CD4-positive, alpha-beta T cell treated with Interleukin-4 for 4 hours (primary cell): ENCODE measurements around the gene TMEM191B.
"Not testable (repeated sequence)": the region's sequence is repeated elsewhere in the genome, so short reads cannot be mapped to it uniquely, and the experiment has no call there.

Experiments used
- DNase-seq: peaks from one replicate; pipeline ENCODE4 v3.0.0-alpha.2; 2020

The TMEM191B gene

GRCh38 chr22:18558939-18559338 is 31.3 kb downstream of the TMEM191B start:
- not testable (repeated sequence) for DNase-seq

- not testable (repeated sequence) for DNase-seq
Measured at GRCh38 chr22:18560099-18560974, 32.7 kb downstream of the TMEM191B start.

- DNase-seq = not testable (repeated sequence)
Measured at GRCh38 chr22:18570509-18571246, 43.1 kb downstream of the TMEM191B start.

- DNase-seq = not testable (repeated sequence)
Measured at GRCh38 chr22:18573483-18574164, 46.0 kb downstream of the TMEM191B start.

GRCh38 chr22:18574555-18574954 is 47.0 kb downstream of the TMEM191B start:
- DNase-seq = not testable (repeated sequence)

- DNase-seq = not testable (repeated sequence)
Measured at GRCh38 chr22:18575686-18576085, 48.1 kb downstream of the TMEM191B start.

GRCh38 chr22:18577090-18577818 is 49.7 kb downstream of the TMEM191B start:
- not testable (repeated sequence) for DNase-seq

- DNase-seq = not testable (repeated sequence)
Measured at GRCh38 chr22:18577847-18578246, 50.2 kb downstream of the TMEM191B start.
